Transverse colon (tissue), 4 donors: ENCODE data around the gene INPP5B. TPM values are rescaled to one million over a fixed set of nuclear protein-coding genes. Genes with fewer than 3 reads are reported as not detected.

Experiments
- DNase-seq: peaks from one replicate; pipeline ENCODE4 v3.0.0-alpha.2; 2019
- H3K27ac ChIP-seq, 4 donors: fragments of 200-600 bp; sonication (generic); 2 replicates each; pipeline ENCODE4 v1.5.1; 2016 to 2018; ENCODE audit warnings: inconsistent platforms in 4 of 4
- H3K27me3 ChIP-seq: fragments of 200-600 bp; sonication (generic); 2 replicates; pipeline ENCODE4 v1.5.1; 2017; ENCODE audit warnings: inconsistent platforms
- H3K36me3 ChIP-seq, 4 donors: fragments of 200-600 bp; sonication (generic); 2 replicates each; pipeline ENCODE4 v1.5.1; 2017 to 2019; ENCODE audit warnings: inconsistent platforms in 4 of 4
- H3K4me1 ChIP-seq, 4 donors: fragments of 200-600 bp; sonication (generic); 2 replicates each; pipeline ENCODE4 v1.5.1; 2017 to 2020; ENCODE audit warnings: inconsistent platforms in 4 of 4
- H3K4me3 ChIP-seq, 4 donors: fragments of 200-600 bp; sonication (generic); 1 replicate in 1 of 4; 2 replicates in 3 of 4; pipeline versions ENCODE4 v1.5.1 to v1.6.1; 2017 to 2019; ENCODE audit warnings: inconsistent platforms in 4 of 4
- H3K9me3 ChIP-seq, 2 donors: fragments of 200-600 bp; sonication (generic); 2 replicates each; pipeline ENCODE4 v1.5.1; 2017 to 2019; ENCODE audit warnings: inconsistent platforms in 2 of 2
- CTCF ChIP-seq, 5 experiments: fragments of 200-600 bp in 3 of 5; fragments of 450-650 bp in 2 of 5; sonication (generic) in 3 of 5; IDR thresholded peaks; 1 replicate in 2 of 5; 2 replicates in 3 of 5; pipeline ENCODE4 v1.5.1; 2016 to 2017; ENCODE audit warnings: antibody characterized with exemption in 5 of 5, inconsistent platforms in 3 of 5, mild to moderate bottlenecking in 2 of 5, moderate library complexity in 1 of 5
- EP300 ChIP-seq: sonication (generic); formaldehyde crosslinking; IDR thresholded peaks from one replicate; pipeline ENCODE4 v1.6.1; 2017; ENCODE audit warnings: antibody characterized with exemption, low read depth
- POLR2A ChIP-seq: fragments of 450-650 bp; IDR thresholded peaks from one replicate; pipeline ENCODE4 v1.6.1; 2016; ENCODE audit warnings: antibody characterized with exemption, mild to moderate bottlenecking, moderate library complexity
- POLR2AphosphoS5 ChIP-seq, 3 donors: sonication (generic); formaldehyde crosslinking; IDR thresholded peaks; one replicate each; pipeline ENCODE4 v1.6.1; 2016; ENCODE audit warnings: antibody characterized with exemption in 3 of 3
- WGBS, 2 donors: methylation state at CpG; one replicate each; pipeline ENCODE4 v1.1.5; 2018; ENCODE audit warnings: low coverage in 1 of 2; 5-methylcytosine and 5-hydroxymethylcytosine counted together
- in situ Hi-C, 4 donors: fragments of 200-750 bp; cut with MboI; loops; one replicate each; pipeline versions ENCODE4 v1.15.0 to v1.15.1; 2017; ENCODE audit warnings: low sequenced_read_pairs in 3 of 4, low pct_ligation_motif_present in 1 of 4, low pct_unique_long_range_greater_than_20kb in 1 of 4
- intact Hi-C: fragments of 100-400 bp; cut with DNase I; formaldehyde crosslinking; loops from one replicate; pipeline ENCODE4 v1.15.1; 2023; ENCODE audit warnings: low total_unique reads
- total RNA-seq, 4 donors: library from RNA; depleted of rRNA; stranded (reverse); fragments of >200 nt; gene quantifications; one replicate each; pipeline ENCODE4 v1.1.0, GENCODE V29; 2016

Gene INPP5B
- total RNA-seq, 4 donors from 2014 or later: 32.6 to 43.6 (median 39.1) TPM

GRCh38 chr1:37893673-37894072, 53.2 kb downstream of the INPP5B start:
- Histone ChIP-seq H3K4me3 (no peak overlapping the region), H3K27ac (no peak overlapping the region), H3K27me3 (no peaks in the 10 kb centered on the region), H3K4me1 (no peaks in the 10 kb centered on the region), H3K36me3 (peaks cover 0 to 16% (median 6%) of the 10 kb centered on the region in 4 donors), H3K9me3 (no peaks in the 10 kb centered on the region)
- in situ Hi-C loops (no loop called here), intact Hi-C loops (no loop called here)
- DNase-seq: no peak
- WGBS, 2 donors: 86 to 94% methylated on average over 2 of the region's 2 CpGs
- no peak for TF ChIP-seq EP300

- intact Hi-C loops: no loop called here
- in situ Hi-C loops: no loop called here
- Histone ChIP-seq H3K36me3 (peaks cover 0 to 27% (median 12%) of the 10 kb centered on the region in 4 donors), H3K27me3 (no peaks in the 10 kb centered on the region), H3K9me3 (no peaks in the 10 kb centered on the region), H3K4me1 (no peaks in the 10 kb centered on the region), H3K27ac (no peak overlapping the region), H3K4me3 (no peak overlapping the region)
- TF ChIP-seq CTCF (IDR thresholded peaks at IDR 0.05): no peak
- no peak for TF ChIP-seq POLR2A
- TF ChIP-seq POLR2AphosphoS5 (IDR thresholded peaks at IDR 0.05): no peak
- no peak for TF ChIP-seq EP300
- no peak for DNase-seq
- WGBS, 2 donors: 78 to 83% methylated on average over 4 to 5 of the region's 5 CpGs
Measured at GRCh38 chr1:37892151-37893047, 54.5 kb downstream of the INPP5B start.

- H3K27ac ChIP-seq: no peak overlapping the region
- TF ChIP-seq POLR2AphosphoS5 (IDR thresholded peaks at IDR 0.05): no peak
- peak; percentile 37 to 68 (median 53) for TF ChIP-seq CTCF (IDR thresholded peaks at IDR 0.05)
- TF ChIP-seq EP300: no peak
- no peak for TF ChIP-seq POLR2A
Measured at GRCh38 chr1:37890378-37891014, 56.4 kb downstream of the INPP5B start.

GRCh38 chr1:37888022-37888700, 58.7 kb downstream of the INPP5B start:
- no peaks in the 10 kb centered on the region for H3K9me3 ChIP-seq
- H3K4me3 ChIP-seq: no peak overlapping the region
- DNase-seq: no peak
- in situ Hi-C loops (loop anchor here in 1 of 4 donors (10.0 kb wide), 1 partner anchor 77 kb away; no protein-coding TSS in a partner anchor), intact Hi-C loops (no loop called here)
- no peak for TF ChIP-seq CTCF (IDR thresholded peaks at IDR 0.05)
- TF ChIP-seq POLR2AphosphoS5 (IDR thresholded peaks at IDR 0.05): no peak
- no peak for TF ChIP-seq EP300
- no peak for TF ChIP-seq POLR2A
- WGBS, 2 donors: 76 to 97% methylated on average over 5 to 6 of the region's 6 CpGs
- H3K4me1 ChIP-seq: no peaks in the 10 kb centered on the region
- H3K36me3 ChIP-seq: peaks cover 0 to 65% (median 32%) of the 10 kb centered on the region in 4 donors
- H3K27me3 ChIP-seq: no peaks in the 10 kb centered on the region
- H3K27ac ChIP-seq: no peak overlapping the region

More at GRCh38 chr1:37890378-37891014, 56.4 kb downstream of the INPP5B start:
- in situ Hi-C loops: no loop called here
- no peaks in the 10 kb centered on the region for H3K9me3 ChIP-seq
- peaks cover 0 to 45% (median 22%) of the 10 kb centered on the region in 4 donors for H3K36me3 ChIP-seq
- H3K27me3 ChIP-seq: no peaks in the 10 kb centered on the region
- WGBS, 2 donors: 18 to 28% methylated on average over 4 of the region's 4 CpGs
- H3K4me3 ChIP-seq: no peak overlapping the region
- intact Hi-C loops: no loop called here
- H3K4me1 ChIP-seq: no peaks in the 10 kb centered on the region
- DNase-seq: no peak
